GM21360 (cell line): ENCODE results near the gene ZC3H15.

ENCODE experiments used
- ATAC-seq: cut with Tn5 transposase; IDR thresholded peaks from one replicate; pipeline ENCODE4 v1.9.1; 2021; ENCODE audit warnings: mild to moderate bottlenecking, moderate library complexity; ENCODE audit not compliant: unreplicated experiment

Gene ZC3H15

DNA sequence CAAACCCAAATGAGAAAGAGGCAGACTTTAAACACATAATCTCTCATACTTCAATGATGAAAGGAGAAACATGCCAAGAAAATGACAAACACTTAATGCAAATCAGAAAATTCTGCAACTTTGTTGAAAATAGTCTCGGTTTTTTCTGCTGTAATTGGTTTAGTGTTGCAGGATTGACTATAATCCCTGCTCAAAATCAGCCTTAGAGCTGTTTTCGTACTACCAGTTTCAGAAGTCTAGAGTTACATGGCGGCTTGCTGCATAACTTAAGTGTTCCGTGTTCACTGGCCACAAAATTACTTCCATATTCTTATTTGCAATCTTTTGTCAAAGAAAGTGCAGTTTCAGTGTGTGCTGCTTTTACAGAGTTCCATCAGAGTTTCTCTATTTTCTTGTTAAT lies 54.9 kb downstream of the ZC3H15 start:
- ATAC-seq, result no peak

DNA sequence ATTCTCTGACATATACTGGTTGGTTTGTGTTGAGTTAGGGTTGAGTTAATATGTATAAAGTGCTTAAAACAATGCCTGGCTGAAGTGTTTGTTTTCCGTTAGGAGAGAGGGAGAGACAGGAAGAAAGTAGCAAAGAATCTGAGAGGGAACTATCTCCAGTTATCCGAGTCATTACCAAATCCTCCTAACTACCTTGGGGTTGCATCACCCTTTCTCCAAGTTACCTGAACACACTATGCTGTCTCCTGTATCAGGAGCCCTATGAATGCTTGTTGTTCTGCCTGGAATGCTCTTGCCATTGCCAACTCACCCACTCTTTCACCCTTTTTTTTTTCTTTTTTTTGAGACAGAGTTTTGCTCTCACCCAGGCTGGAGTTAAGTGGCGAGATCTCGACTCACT lies 55.9 kb downstream of the ZC3H15 start:
- no peak for ATAC-seq

DNA sequence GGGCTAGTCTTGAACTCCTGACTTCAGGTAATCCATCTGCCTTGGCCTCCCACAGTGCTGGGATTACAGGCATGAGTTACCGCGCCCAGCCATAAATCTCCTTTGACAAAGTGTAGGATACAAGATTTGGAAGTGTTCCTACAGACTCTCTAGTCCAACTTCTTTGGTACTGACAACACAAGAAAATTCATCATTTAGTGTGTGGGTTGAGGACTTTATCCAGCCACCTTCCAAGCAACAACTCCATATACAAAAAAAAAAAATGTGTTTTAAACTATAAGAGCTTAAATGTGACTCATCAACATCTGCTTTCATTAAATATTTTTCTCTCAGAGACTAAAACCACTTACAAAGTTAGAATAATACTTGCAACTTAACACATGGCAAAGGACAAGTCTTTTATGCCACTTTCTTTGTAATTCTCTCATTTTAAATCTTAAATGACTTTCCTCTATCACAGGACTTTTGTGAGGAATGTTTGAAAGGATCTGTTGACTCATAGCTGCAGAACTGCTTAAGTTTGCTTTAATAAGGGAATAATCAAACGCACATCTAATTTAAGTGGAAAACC lies 57.6 kb downstream of the ZC3H15 start:
- ATAC-seq, result no peak

DNA sequence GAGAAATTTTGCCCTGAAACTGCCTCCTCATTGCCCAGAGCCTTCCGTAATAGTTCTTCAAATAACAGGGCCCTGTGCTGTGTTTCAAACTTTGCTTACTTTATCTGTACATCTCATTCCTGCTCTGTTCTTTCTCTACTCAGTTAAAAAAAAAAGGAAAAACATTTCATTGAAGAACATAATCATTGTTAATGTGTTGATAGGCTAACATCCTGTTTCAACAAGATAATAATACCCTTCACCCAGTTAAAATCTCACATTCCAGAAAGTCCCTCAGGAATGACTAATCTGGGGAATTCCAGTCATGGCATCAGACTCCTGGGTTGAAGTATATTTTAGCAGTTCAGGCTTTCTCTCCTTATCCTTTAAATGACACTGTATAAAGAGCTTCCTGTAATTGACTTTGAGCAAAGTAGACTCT lies 58.2 kb downstream of the ZC3H15 start:
- ATAC-seq, result no peak

GRCh38 chr2:186546846-186547245 lies 60.8 kb downstream of the ZC3H15 start:
- no peak for ATAC-seq

- ATAC-seq, result no peak
Observed at GRCh38 chr2:186551323-186552050, 65.4 kb downstream of the ZC3H15 start.

DNA sequence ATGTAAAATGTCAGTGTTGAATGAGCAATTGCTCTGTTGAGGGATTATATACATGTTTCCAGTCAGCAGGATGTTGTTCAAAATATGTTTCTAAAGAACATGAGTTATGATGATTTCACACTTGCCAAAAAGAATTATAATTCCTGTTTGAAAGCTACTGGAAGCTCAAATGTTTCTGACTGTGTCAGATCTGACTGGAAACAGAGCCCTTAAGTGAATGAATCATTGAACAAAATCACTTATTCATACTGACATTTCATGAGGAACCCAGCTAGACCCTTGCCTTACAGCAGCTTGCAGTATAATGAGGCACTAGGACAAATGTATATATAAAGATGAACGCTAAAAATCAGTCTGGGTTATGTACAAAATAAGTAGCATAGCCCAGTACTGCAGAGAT lies 68.4 kb downstream of the ZC3H15 start:
- no peak for ATAC-seq

DNA sequence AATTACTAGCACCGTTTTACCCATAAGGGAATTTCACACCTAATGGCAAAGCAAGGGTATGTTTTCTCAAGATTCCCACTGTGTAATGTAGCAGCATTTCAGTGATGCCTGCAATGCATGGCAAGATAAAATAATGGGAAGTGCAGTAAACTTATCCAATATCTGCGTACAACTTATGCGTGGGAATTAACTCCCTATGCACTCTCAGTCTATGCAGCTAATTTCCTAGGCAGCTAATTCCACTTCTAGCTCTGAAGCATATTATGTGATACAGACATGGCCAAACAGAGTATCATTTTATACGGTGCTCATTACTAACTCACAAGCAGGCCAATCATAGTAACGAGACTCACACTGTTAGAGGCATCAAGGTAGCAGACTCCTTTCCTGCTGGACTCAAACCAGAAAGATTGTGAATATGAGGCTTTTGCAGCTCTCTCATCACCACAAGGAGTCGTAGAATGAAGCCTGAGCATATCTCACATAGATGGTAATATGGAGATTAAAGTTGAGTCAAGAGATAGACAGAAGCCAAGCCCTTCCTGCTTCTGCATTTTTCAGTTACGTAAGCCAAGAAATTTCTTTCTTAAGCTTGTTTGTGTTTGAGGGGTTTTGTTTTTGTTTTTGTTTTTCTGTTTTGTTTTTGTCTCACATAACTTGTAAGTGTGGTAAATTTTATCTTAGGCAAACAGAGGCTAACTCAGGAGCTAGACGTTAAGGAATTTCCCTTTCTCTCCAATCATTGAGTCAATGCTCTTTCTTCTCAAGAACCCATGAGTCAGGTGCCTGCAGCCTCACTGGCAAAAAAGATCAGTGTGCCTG lies 69.0 kb downstream of the ZC3H15 start:
- ATAC-seq, result no peak

- ATAC-seq, result no peak
Observed at GRCh38 chr2:186558512-186559276, 72.6 kb downstream of the ZC3H15 start.
